Occipital lobe (tissue), 2 donors: ENCODE data around the gene ITSN2. TPM values are rescaled to one million over a fixed set of nuclear protein-coding genes. Genes with fewer than 3 reads are reported as not detected.
"Not testable (repeated sequence)": the region's sequence is repeated elsewhere in the genome, so short reads cannot be mapped to it uniquely, and the experiment has no call there.

ENCODE experiments used
- DNase-seq: peaks from one replicate; lab custom pipeline; 2025; lab: John Stamatoyannopoulos, UW
- total RNA-seq: library from RNA; depleted of rRNA; stranded (reverse); fragments of >200 nt; gene quantifications from one replicate; pipeline ENCODE4 v1.2.3, GENCODE V29; 2014

The ITSN2 gene
- total RNA-seq, 1 donor from 2014 or later = 29.8 TPM

GRCh38 chr2:24214880-24215279 is 145.5 kb downstream of the ITSN2 start:
- no peak for DNase-seq

- DNase-seq = no peak
These were observed 148.9 kb downstream of the ITSN2 start for GRCh38 chr2:24211408-24211807.

GRCh38 chr2:24210723-24211122 is 149.6 kb downstream of the ITSN2 start:
- DNase-seq = no peak

- DNase-seq = no peak
These were observed 150.3 kb downstream of the ITSN2 start for GRCh38 chr2:24210106-24210455.

- no peak for DNase-seq
These were observed 150.8 kb downstream of the ITSN2 start for GRCh38 chr2:24209389-24210105.

- no peak for DNase-seq
These were observed 151.8 kb downstream of the ITSN2 start for GRCh38 chr2:24208490-24208889.

- no peak for DNase-seq
These were observed 153.0 kb downstream of the ITSN2 start for GRCh38 chr2:24207359-24207758.

- DNase-seq = no peak
These were observed 153.6 kb downstream of the ITSN2 start for GRCh38 chr2:24206714-24207113.

GRCh38 chr2:24206242-24206641 is 154.1 kb downstream of the ITSN2 start:
- no peak for DNase-seq

- DNase-seq = no peak
These were observed 155.2 kb downstream of the ITSN2 start for GRCh38 chr2:24205131-24205530.

GRCh38 chr2:24204505-24204904 is 155.8 kb downstream of the ITSN2 start:
- no peak for DNase-seq

- DNase-seq = no peak
These were observed 156.6 kb downstream of the ITSN2 start for GRCh38 chr2:24203787-24204150.

- no peak for DNase-seq
These were observed 157.1 kb downstream of the ITSN2 start for GRCh38 chr2:24203029-24203786.

- DNase-seq = no peak
These were observed 159.5 kb downstream of the ITSN2 start for GRCh38 chr2:24200799-24201198.

GRCh38 chr2:24199968-24200590 is 160.3 kb downstream of the ITSN2 start:
- DNase-seq = no peak

GRCh38 chr2:24197213-24197612 is 163.1 kb downstream of the ITSN2 start:
- not testable (repeated sequence) for DNase-seq

GRCh38 chr2:24191848-24192247 is 168.5 kb downstream of the ITSN2 start:
- DNase-seq = no peak

GRCh38 chr2:24191156-24191555 is 169.2 kb downstream of the ITSN2 start:
- no peak for DNase-seq

GRCh38 chr2:24190503-24190902 is 169.8 kb downstream of the ITSN2 start:
- no peak for DNase-seq

GRCh38 chr2:24189551-24189950 is 170.8 kb downstream of the ITSN2 start:
- no peak for DNase-seq

GRCh38 chr2:24183366-24184069 is 176.8 kb downstream of the ITSN2 start:
- DNase-seq = no peak

- no peak for DNase-seq
These were observed 177.8 kb downstream of the ITSN2 start for GRCh38 chr2:24182507-24182906.
